Gastrocnemius medialis (tissue), 4 donors: ENCODE data around the gene HYPK.

Source experiments
- POLR2A ChIP-seq, 2 donors: fragments of 450-650 bp; IDR thresholded peaks; one replicate each; pipeline ENCODE4 v1.6.1; 2017; ENCODE audit warnings: antibody characterized with exemption in 2 of 2, mild to moderate bottlenecking in 2 of 2, moderate library complexity in 2 of 2
- TF ChIP-seq, protein P1 (sequence below), 5 experiments: fragments of 450-650 bp in 3 of 5; fragments of 200-600 bp in 2 of 5; sonication (generic) in 2 of 5; IDR thresholded peaks in 4 of 5; conservative IDR thresholded peaks in 1 of 5; 1 replicate in 4 of 5; 2 replicates in 1 of 5; pipeline ENCODE4 v1.5.1; 2016 to 2019; ENCODE audit warnings: antibody characterized with exemption in 5 of 5, mild to moderate bottlenecking in 3 of 5, moderate library complexity in 3 of 5

DNA sequence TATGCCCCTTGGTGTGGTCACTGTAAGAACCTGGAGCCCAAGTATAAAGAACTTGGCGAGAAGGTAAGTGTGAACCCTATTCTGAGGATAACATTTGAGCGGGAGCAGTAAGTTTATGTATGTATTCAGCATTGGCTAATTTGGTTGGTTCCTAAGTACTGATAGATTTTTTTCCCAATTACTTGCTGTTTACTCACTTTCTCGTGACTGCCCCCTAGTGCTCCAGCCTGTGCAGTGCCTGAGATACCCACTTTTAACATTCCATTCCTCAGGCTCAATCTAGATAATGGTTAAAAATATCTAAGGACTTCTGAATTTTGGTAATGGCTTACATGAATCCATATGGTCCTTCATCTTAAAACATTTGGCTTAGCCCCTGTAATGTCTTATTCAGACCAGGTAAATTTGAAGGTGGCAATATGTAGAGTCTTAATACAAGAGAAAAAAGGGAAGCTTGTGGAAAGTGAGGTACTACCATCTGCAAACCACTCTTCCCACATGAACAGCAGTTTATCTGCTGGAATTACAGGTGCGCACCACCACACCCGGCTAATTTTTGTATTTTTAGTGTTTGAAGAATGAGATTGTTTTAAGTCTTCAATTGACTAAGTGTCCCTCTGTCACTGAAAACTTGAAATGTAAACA lies 30.7 kb upstream of the HYPK start:
- no peak for TF ChIP-seq POLR2A (IDR thresholded peaks at IDR 0.05)
- TF ChIP-seq, protein P1, sequence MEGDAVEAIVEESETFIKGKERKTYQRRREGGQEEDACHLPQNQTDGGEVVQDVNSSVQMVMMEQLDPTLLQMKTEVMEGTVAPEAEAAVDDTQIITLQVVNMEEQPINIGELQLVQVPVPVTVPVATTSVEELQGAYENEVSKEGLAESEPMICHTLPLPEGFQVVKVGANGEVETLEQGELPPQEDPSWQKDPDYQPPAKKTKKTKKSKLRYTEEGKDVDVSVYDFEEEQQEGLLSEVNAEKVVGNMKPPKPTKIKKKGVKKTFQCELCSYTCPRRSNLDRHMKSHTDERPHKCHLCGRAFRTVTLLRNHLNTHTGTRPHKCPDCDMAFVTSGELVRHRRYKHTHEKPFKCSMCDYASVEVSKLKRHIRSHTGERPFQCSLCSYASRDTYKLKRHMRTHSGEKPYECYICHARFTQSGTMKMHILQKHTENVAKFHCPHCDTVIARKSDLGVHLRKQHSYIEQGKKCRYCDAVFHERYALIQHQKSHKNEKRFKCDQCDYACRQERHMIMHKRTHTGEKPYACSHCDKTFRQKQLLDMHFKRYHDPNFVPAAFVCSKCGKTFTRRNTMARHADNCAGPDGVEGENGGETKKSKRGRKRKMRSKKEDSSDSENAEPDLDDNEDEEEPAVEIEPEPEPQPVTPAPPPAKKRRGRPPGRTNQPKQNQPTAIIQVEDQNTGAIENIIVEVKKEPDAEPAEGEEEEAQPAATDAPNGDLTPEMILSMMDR (IDR thresholded peaks at IDR 0.05 in 4 of 5, conservative IDR thresholded peaks at IDR 0.05 in 1 of 5), result peak; percentile 24 to 71 (median 49)
